Progenitor cell of endocrine pancreas (in vitro differentiated cells): ENCODE data around the gene LIME1. TPM values are rescaled to one million over a fixed set of nuclear protein-coding genes. Genes with fewer than 3 reads are reported as not detected.

Source experiments
- DNase-seq: peaks from one replicate; pipeline ENCODE4 v3.0.0; 2021; ENCODE audit warnings: low spot score; ENCODE audit not compliant: unreplicated experiment
- H3K27ac Mint-ChIP-seq: 2 replicates; pipeline ENCODE4 v1.8.0; 2021; ENCODE audit warnings: mild to moderate bottlenecking, moderate library complexity, mixed read lengths
- H3K27me3 Mint-ChIP-seq: 2 replicates; pipeline ENCODE4 v1.8.0; 2021; ENCODE audit warnings: mixed read lengths
- H3K36me3 Mint-ChIP-seq: 2 replicates; pipeline ENCODE4 v1.8.0; 2022; ENCODE audit warnings: mixed read lengths; ENCODE audit not compliant: insufficient read depth
- H3K4me1 Mint-ChIP-seq: 2 replicates; pipeline ENCODE4 v1.8.0; 2021; ENCODE audit warnings: low read depth, mixed read lengths
- H3K4me3 Mint-ChIP-seq: 2 replicates; pipeline ENCODE4 v1.8.0; 2021; ENCODE audit warnings: low read depth, mild to moderate bottlenecking, moderate library complexity, mixed read lengths
- H3K9me3 Mint-ChIP-seq: 2 replicates; pipeline ENCODE4 v1.8.0; 2021; ENCODE audit warnings: low read depth, mixed read lengths
- total RNA-seq: library from RNA; stranded (reverse); gene quantifications from 2 replicates; pipeline ENCODE4 v1.2.1, GENCODE V29; 2021
- TF ChIP-seq, protein P1 (sequence below): fragments of 200-600 bp; sonication (generic); IDR thresholded peaks from one replicate; pipeline ENCODE4 v1.5.0; 2021; ENCODE audit warnings: antibody characterized with exemption, mild to moderate bottlenecking; ENCODE audit not compliant: unreplicated experiment

Gene LIME1
- total RNA-seq, 1 donor from 2014 or later = 17.2 TPM

DNA sequence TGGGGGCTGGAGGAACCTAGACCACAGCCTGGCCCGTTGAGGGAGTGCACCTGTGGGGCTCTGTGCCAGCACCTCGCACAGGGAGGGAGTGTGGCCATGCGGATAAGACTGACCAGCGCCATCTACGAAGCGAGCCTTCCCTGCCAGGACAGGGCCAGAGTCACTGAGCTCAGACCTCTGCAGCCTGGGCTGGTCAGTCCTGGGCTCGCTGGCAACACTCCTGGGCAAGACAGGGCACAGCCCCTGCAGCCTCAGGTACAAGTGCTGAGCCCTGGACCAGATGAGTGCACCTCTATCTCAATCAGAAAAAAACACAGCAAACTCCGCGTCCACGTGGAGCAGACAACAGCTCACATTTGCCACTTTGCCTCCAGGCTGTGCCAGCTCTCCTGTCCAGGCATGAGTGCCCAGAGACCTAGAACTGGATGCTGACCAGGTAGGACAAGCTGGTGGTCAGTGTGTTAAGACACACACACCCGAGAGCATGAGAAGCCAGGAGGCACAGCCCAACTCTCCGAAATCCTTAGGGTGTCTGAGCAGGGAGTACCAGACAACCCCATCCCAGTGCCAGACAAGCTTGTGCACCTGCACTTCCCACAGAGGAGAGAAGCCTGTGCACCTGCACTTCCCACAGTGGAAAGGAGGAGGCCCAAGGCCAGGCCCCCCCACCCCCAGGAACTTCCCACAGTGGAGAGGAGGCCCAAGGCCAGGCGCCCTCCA, 33.6 kb upstream of the LIME1 start:
- DNase-seq = no peak
- peaks cover 5% of the 10 kb centered on the region for H3K4me1 Mint-ChIP-seq

DNA sequence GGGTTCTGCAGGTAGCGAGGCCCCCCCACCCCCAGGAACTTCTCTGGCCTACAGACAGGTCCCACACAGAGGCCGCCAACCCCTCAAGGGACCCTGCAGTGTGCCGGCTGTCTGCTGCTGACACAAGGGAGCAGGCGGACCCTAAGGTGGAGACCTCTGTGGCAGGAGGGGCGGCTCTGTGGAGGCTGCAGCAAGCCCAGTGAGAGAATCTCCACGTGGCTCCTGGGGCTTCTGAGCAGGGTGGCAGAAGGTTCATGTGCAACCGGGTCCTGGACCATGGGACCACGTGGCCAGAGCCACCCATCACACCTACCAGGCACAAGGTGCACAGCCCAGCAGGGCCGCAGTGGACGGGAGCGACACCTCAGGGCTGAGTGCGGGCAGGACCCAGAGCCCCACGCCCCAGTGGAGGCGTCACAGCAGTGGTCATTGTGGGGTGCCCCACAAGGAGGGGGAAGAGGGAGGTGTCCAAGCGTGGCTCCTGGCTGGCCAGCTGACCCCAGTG, 32.9 kb upstream of the LIME1 start:
- no peak overlapping the region for H3K27ac Mint-ChIP-seq
- H3K9me3 Mint-ChIP-seq = no peaks in the 10 kb centered on the region
- TF ChIP-seq, protein P1, sequence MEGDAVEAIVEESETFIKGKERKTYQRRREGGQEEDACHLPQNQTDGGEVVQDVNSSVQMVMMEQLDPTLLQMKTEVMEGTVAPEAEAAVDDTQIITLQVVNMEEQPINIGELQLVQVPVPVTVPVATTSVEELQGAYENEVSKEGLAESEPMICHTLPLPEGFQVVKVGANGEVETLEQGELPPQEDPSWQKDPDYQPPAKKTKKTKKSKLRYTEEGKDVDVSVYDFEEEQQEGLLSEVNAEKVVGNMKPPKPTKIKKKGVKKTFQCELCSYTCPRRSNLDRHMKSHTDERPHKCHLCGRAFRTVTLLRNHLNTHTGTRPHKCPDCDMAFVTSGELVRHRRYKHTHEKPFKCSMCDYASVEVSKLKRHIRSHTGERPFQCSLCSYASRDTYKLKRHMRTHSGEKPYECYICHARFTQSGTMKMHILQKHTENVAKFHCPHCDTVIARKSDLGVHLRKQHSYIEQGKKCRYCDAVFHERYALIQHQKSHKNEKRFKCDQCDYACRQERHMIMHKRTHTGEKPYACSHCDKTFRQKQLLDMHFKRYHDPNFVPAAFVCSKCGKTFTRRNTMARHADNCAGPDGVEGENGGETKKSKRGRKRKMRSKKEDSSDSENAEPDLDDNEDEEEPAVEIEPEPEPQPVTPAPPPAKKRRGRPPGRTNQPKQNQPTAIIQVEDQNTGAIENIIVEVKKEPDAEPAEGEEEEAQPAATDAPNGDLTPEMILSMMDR = no peak
- peaks cover 5% of the 10 kb centered on the region for H3K36me3 Mint-ChIP-seq
- H3K27me3 Mint-ChIP-seq = no peaks in the 10 kb centered on the region
- DNase-seq = no peak
- no peak overlapping the region for H3K4me3 Mint-ChIP-seq
- H3K4me1 Mint-ChIP-seq = peaks cover 6% of the 10 kb centered on the region

More for the DNA sequence above, 33.6 kb upstream of the LIME1 start:
- H3K9me3 Mint-ChIP-seq = no peaks in the 10 kb centered on the region
- no peak overlapping the region for H3K27ac Mint-ChIP-seq
- no peak overlapping the region for H3K4me3 Mint-ChIP-seq
- H3K27me3 Mint-ChIP-seq = no peaks in the 10 kb centered on the region
- TF ChIP-seq, protein P1 = no peak
- H3K36me3 Mint-ChIP-seq = peaks cover 4% of the 10 kb centered on the region

DNA sequence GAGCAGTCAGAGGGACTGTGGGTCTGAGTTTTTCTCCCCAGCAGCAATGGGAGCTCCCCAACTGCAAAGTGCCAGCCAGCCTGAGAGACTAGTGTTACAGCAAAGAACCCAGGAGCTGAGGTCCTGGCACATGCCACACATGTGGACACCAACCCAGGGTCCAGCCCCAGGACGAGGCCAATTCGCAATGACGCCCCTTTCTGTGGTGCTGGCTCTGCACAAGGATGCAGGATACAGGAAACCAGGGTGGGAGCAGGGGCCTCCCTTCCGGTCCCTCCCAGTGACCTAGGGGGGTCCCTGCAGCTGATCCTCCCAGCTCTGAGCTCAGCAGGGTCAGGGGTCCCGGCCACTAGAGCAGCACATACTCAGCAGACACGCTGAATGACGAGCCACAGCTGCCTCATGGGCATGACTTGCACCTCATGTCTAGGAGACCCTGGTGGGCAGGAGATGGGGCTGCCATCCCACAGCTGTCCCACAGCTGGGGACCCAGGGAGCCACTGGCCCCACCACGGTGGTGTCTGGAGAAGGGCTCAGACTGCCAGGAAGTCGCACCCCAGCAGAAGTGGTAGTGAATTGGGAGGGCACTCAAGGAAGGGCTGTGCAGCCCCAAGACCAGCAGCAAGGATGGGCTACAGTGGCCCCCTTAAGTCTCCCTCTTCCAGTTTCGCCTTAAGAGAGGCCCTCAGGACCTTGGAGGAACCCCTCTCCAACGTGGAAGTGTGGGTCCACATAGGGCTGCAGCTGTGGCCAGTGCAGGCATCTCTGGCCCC, 32.3 kb upstream of the LIME1 start:
- no peak overlapping the region for H3K27ac Mint-ChIP-seq
- no peak for DNase-seq
- H3K36me3 Mint-ChIP-seq = peaks cover 8% of the 10 kb centered on the region
- peaks cover 9% of the 10 kb centered on the region for H3K4me1 Mint-ChIP-seq
- TF ChIP-seq, protein P1 = no peak
- no peaks in the 10 kb centered on the region for H3K9me3 Mint-ChIP-seq
- H3K4me3 Mint-ChIP-seq = no peak overlapping the region
- no peaks in the 10 kb centered on the region for H3K27me3 Mint-ChIP-seq

DNA sequence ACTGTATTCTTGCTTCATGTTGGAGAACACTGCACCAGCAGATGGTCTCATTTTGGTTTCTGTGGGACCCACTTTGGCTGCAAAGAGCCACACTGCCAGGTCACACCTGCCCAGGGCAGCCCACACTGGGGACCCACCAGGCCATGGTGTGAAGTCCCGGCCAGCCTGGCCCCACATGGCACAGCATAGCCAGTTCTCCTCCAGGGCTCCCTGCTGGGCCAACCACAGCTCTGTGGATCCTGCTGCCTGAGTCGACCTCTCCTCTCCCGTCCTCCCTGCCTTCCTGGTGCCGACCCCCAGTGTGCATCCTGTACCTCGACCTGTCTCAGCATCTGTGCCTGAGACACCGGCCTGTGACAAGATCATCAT, 31.7 kb upstream of the LIME1 start:
- no peaks in the 10 kb centered on the region for H3K9me3 Mint-ChIP-seq

More for the DNA sequence above, 31.7 kb upstream of the LIME1 start:
- peaks cover 8% of the 10 kb centered on the region for H3K36me3 Mint-ChIP-seq
- DNase-seq = no peak
- TF ChIP-seq, protein P1 = no peak
- H3K4me1 Mint-ChIP-seq = peaks cover 9% of the 10 kb centered on the region
- no peak overlapping the region for H3K27ac Mint-ChIP-seq
- no peak overlapping the region for H3K4me3 Mint-ChIP-seq
- no peaks in the 10 kb centered on the region for H3K27me3 Mint-ChIP-seq
